ENCODE data around the gene CFAP77. TPM values are rescaled to one million over a fixed set of nuclear protein-coding genes. Genes with fewer than 3 reads are reported as not detected.

CFAP77 gene
- total and polyA plus RNA-seq, 4 donors = 0.38 TPM; not detected in 3

GRCh38 chr9:132401824-132402223, 8.2 kb upstream of the CFAP77 start:
- 90 to 92% methylated on average over 4 of the region's 4 CpGs for WGBS, 2 donors
- ATAC-seq (ENCODE audit: low FRiP score) = no peak
- Histone ChIP-seq H3K9me3 (ENCODE audit: control insufficient read depth, low read length) (no peaks in the 10 kb centered on the region), H3K36me3 (ENCODE audit: control insufficient read depth in 1 of 2, insufficient read depth in 2 of 2, low read length in 1 of 2) (peaks cover 0 to 5% of the 10 kb centered on the region in 2 donors), H3K27ac (ENCODE audit: low read depth in 1 of 2, low read length in 2 of 2) (no peak overlapping the region), H3K27me3 (ENCODE audit: control insufficient read depth in 1 of 2, insufficient read depth in 2 of 2, low read length in 1 of 2) (no peaks in the 10 kb centered on the region), H3K4me1 (ENCODE audit: control insufficient read depth in 1 of 2, insufficient read depth in 2 of 2, low read length in 2 of 2) (no peaks in the 10 kb centered on the region), H3K4me3 (ENCODE audit: low read length in 2 of 2) (no peak overlapping the region)
- DNase-seq = no peak
- intact Hi-C loops (cut with DNase I) = no loop called here

GRCh38 chr9:132404228-132404881, 5.7 kb upstream of the CFAP77 start:
- WGBS, 2 donors = 78 to 79% methylated on average over 9 of the region's 9 CpGs
- Histone ChIP-seq H3K9me3 (ENCODE audit: control insufficient read depth, low read length) (no peaks in the 10 kb centered on the region), H3K4me1 (ENCODE audit: control insufficient read depth in 1 of 2, insufficient read depth in 2 of 2, low read length in 2 of 2) (no peaks in the 10 kb centered on the region), H3K4me3 (ENCODE audit: low read length in 2 of 2) (no peak overlapping the region), H3K27ac (ENCODE audit: low read depth in 1 of 2, low read length in 2 of 2) (no peak overlapping the region), H3K36me3 (ENCODE audit: control insufficient read depth in 1 of 2, insufficient read depth in 2 of 2, low read length in 1 of 2) (no peaks in the 10 kb centered on the region), H3K27me3 (ENCODE audit: control insufficient read depth in 1 of 2, insufficient read depth in 2 of 2, low read length in 1 of 2) (no peaks in the 10 kb centered on the region)
- intact Hi-C loops (cut with DNase I) = no loop called here
- ATAC-seq (ENCODE audit: low FRiP score) (no peak), DNase-seq (no peak)

DNA sequence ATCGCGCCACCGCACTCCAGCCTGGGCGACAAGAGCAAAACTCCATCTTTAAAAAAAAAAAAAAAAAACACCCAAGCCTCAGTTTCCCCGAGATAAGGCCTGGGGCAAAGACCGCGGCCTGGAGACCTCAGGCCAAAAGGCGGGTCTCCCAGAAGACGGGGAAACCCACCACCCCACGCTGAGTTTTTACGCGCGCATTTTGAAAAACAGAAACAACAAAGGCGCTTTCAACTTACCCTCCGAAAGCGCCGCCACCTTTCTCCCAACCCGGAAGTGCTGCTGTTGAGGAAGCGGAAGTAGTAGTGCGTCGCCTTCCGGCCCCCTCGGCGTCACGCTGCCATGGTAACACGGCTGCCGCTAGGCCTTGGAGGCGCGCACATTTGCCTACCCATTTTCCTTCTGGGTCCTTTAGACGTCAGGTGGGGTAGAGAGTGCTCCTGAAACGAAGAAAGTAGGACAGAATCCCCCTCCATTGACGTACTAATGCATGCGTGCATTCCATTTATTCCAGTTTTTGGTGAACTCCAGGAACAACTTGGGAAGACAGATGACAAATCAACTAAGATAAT, 3.4 kb upstream of the CFAP77 start, which contains the start of gene TTF1:
TSS of gene TTF1 (minus strand) at position 287 of the 569 bp plus-strand sequence. CDS start 4,019 bp downstream, outside the sequence.
- DNase-seq = peak; percentile 95 to 96
- Histone ChIP-seq H3K4me1 (ENCODE audit: control insufficient read depth in 1 of 2, insufficient read depth in 2 of 2, low read length in 2 of 2) (no peaks in the 10 kb centered on the region), H3K27ac (ENCODE audit: low read depth in 1 of 2, low read length in 2 of 2) (no peak within 1 kb of the TSS), H3K9me3 (ENCODE audit: control insufficient read depth, low read length) (no peaks in the 10 kb centered on the region), H3K27me3 (ENCODE audit: control insufficient read depth in 1 of 2, insufficient read depth in 2 of 2, low read length in 1 of 2) (no peaks in the 10 kb centered on the region), H3K4me3 (ENCODE audit: low read length in 2 of 2) (peak within 1 kb of the TSS; percentile 69 to 85), H3K36me3 (ENCODE audit: control insufficient read depth in 1 of 2, insufficient read depth in 2 of 2, low read length in 1 of 2) (no peaks in the 10 kb centered on the region)
- WGBS, 2 donors = 0 to 1% methylated on average over 30 to 33 of the region's 33 CpGs
- peak; percentile 93 for ATAC-seq (ENCODE audit: low FRiP score)
- intact Hi-C loops (cut with DNase I) = no loop called here

- Histone ChIP-seq H3K27ac (ENCODE audit: low read depth in 1 of 2, low read length in 2 of 2) (no peak overlapping the region), H3K36me3 (ENCODE audit: control insufficient read depth in 1 of 2, insufficient read depth in 2 of 2, low read length in 1 of 2) (no peaks in the 10 kb centered on the region), H3K27me3 (ENCODE audit: control insufficient read depth in 1 of 2, insufficient read depth in 2 of 2, low read length in 1 of 2) (no peaks in the 10 kb centered on the region), H3K9me3 (ENCODE audit: control insufficient read depth, low read length) (no peaks in the 10 kb centered on the region), H3K4me1 (ENCODE audit: control insufficient read depth in 1 of 2, insufficient read depth in 2 of 2, low read length in 2 of 2) (no peaks in the 10 kb centered on the region), H3K4me3 (ENCODE audit: low read length in 2 of 2) (peak overlapping the region in 1 of 2 donors; percentile 85)
- ATAC-seq (ENCODE audit: low FRiP score) = no peak
- no peak for DNase-seq
- 80 to 85% methylated on average over 2 of the region's 2 CpGs for WGBS, 2 donors
- intact Hi-C loops (cut with DNase I) = no loop called here
Observed at GRCh38 chr9:132407196-132407595, 2.8 kb upstream of the CFAP77 start.

GRCh38 chr9:132408521-132408920, 1.5 kb upstream of the CFAP77 start:
- Histone ChIP-seq H3K36me3 (ENCODE audit: control insufficient read depth in 1 of 2, insufficient read depth in 2 of 2, low read length in 1 of 2) (no peaks in the 10 kb centered on the region), H3K27ac (ENCODE audit: low read depth in 1 of 2, low read length in 2 of 2) (no peak overlapping the region), H3K4me3 (ENCODE audit: low read length in 2 of 2) (no peak overlapping the region), H3K27me3 (ENCODE audit: control insufficient read depth in 1 of 2, insufficient read depth in 2 of 2, low read length in 1 of 2) (no peaks in the 10 kb centered on the region), H3K4me1 (ENCODE audit: control insufficient read depth in 1 of 2, insufficient read depth in 2 of 2, low read length in 2 of 2) (no peaks in the 10 kb centered on the region), H3K9me3 (ENCODE audit: control insufficient read depth, low read length) (no peaks in the 10 kb centered on the region)
- intact Hi-C loops (cut with DNase I) = no loop called here
- no peak for DNase-seq
- WGBS, 2 donors = 74 to 76% methylated on average over 8 of the region's 8 CpGs
- ATAC-seq (ENCODE audit: low FRiP score) = no peak

DNA sequence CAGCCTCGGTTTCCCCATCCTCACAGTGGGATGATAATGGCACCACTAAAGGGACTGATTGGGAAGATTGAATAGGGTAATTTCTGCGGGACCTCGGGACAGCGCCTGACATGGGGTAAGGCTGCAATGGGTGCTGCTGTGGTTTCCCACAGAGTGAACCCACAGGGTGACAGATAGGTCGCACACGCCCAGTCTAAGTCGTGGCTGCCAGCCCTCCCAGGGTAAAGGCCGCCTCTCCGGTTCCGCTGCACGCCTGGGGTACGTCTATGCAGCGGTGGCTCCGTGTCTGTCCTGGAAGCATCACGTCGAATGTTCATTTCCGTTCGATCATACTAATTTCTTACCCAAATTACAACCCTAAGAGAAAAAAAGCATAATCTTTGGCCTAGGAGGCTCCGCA, 631 bp downstream of the CFAP77 start:
- Histone ChIP-seq H3K9me3 (ENCODE audit: control insufficient read depth, low read length) (no peaks in the 10 kb centered on the region), H3K36me3 (ENCODE audit: control insufficient read depth in 1 of 2, insufficient read depth in 2 of 2, low read length in 1 of 2) (no peaks in the 10 kb centered on the region), H3K4me1 (ENCODE audit: control insufficient read depth in 1 of 2, insufficient read depth in 2 of 2, low read length in 2 of 2) (no peaks in the 10 kb centered on the region), H3K27ac (ENCODE audit: low read depth in 1 of 2, low read length in 2 of 2) (no peak overlapping the region), H3K27me3 (ENCODE audit: control insufficient read depth in 1 of 2, insufficient read depth in 2 of 2, low read length in 1 of 2) (no peaks in the 10 kb centered on the region), H3K4me3 (ENCODE audit: low read length in 2 of 2) (peak overlapping the region in 1 of 2 donors; percentile 29)
- no peak for ATAC-seq (ENCODE audit: low FRiP score)
- 12 to 14% methylated on average over 19 of the region's 19 CpGs for WGBS, 2 donors
- no peak for DNase-seq
- intact Hi-C loops (cut with DNase I) = loop anchor here in 1 of 2 donors (5.0 kb wide), 1 partner anchor 387 kb away; no protein-coding TSS in a partner anchor

- Histone ChIP-seq H3K27ac (ENCODE audit: low read depth in 1 of 2, low read length in 2 of 2) (no peak overlapping the region), H3K9me3 (ENCODE audit: control insufficient read depth, low read length) (no peaks in the 10 kb centered on the region), H3K27me3 (ENCODE audit: control insufficient read depth in 1 of 2, insufficient read depth in 2 of 2, low read length in 1 of 2) (no peaks in the 10 kb centered on the region), H3K4me3 (ENCODE audit: low read length in 2 of 2) (no peak overlapping the region), H3K36me3 (ENCODE audit: control insufficient read depth in 1 of 2, insufficient read depth in 2 of 2, low read length in 1 of 2) (no peaks in the 10 kb centered on the region), H3K4me1 (ENCODE audit: control insufficient read depth in 1 of 2, insufficient read depth in 2 of 2, low read length in 2 of 2) (no peaks in the 10 kb centered on the region)
- WGBS, 2 donors = 2% methylated on average over 20 of the region's 20 CpGs
- intact Hi-C loops (cut with DNase I) = loop anchor here in 1 of 2 donors (5.0 kb wide), 1 partner anchor 386 kb away; no protein-coding TSS in a partner anchor
- DNase-seq (peak in 1 of 2 donors; percentile 78), ATAC-seq (ENCODE audit: low FRiP score) (no peak)
Observed at GRCh38 chr9:132411091-132411508, 1.1 kb downstream of the CFAP77 start.

DNA sequence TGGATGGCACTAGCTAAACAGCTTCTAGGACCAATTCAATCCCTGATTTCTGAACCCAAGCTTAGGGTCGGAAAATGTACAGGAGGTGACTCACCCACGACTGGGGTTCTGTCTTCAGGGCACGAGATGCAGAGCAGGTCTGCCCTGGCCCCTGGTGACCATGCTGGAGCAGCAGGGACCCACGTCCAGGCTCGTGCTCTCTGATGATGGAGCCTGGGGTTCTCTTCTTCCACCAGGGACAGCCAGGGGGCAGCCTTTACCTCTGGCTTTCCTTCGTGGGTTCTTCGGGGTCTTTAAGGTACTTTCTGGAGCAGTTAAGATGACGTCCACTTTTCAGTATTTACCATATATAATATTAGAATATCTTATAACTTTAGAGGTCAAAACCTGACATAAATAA, 2.1 kb downstream of the CFAP77 start:
- intact Hi-C loops (cut with DNase I) = loop anchor here in 1 of 2 donors (5.0 kb wide), 1 partner anchor 385 kb away; no protein-coding TSS in a partner anchor
- no peaks in the 10 kb centered on the region for H3K27me3 ChIP-seq (ENCODE audit: control insufficient read depth in 1 of 2, insufficient read depth in 2 of 2, low read length in 1 of 2)
- 8 to 9% methylated on average over 8 of the region's 8 CpGs for WGBS, 2 donors
- no peaks in the 10 kb centered on the region for H3K36me3 ChIP-seq (ENCODE audit: control insufficient read depth in 1 of 2, insufficient read depth in 2 of 2, low read length in 1 of 2)
- no peak overlapping the region for H3K4me3 ChIP-seq (ENCODE audit: low read length in 2 of 2)
- H3K4me1 ChIP-seq (ENCODE audit: control insufficient read depth in 1 of 2, insufficient read depth in 2 of 2, low read length in 2 of 2) = no peaks in the 10 kb centered on the region
- no peak for DNase-seq
- no peak for ATAC-seq (ENCODE audit: low FRiP score)
- H3K27ac ChIP-seq (ENCODE audit: low read depth in 1 of 2, low read length in 2 of 2) = no peak overlapping the region
- no peaks in the 10 kb centered on the region for H3K9me3 ChIP-seq (ENCODE audit: control insufficient read depth, low read length)

- DNase-seq = no peak
- Histone ChIP-seq H3K4me3 (ENCODE audit: low read length in 2 of 2) (no peak overlapping the region), H3K27ac (ENCODE audit: low read depth in 1 of 2, low read length in 2 of 2) (no peak overlapping the region), H3K36me3 (ENCODE audit: control insufficient read depth in 1 of 2, insufficient read depth in 2 of 2, low read length in 1 of 2) (no peaks in the 10 kb centered on the region), H3K9me3 (ENCODE audit: control insufficient read depth, low read length) (no peaks in the 10 kb centered on the region), H3K4me1 (ENCODE audit: control insufficient read depth in 1 of 2, insufficient read depth in 2 of 2, low read length in 2 of 2) (no peaks in the 10 kb centered on the region), H3K27me3 (ENCODE audit: control insufficient read depth in 1 of 2, insufficient read depth in 2 of 2, low read length in 1 of 2) (no peaks in the 10 kb centered on the region)
- no peak for ATAC-seq (ENCODE audit: low FRiP score)
- intact Hi-C loops (cut with DNase I) = loop anchor here in 1 of 2 donors (5.0 kb wide), 1 partner anchor 383 kb away; no protein-coding TSS in a partner anchor
- WGBS, 2 donors = 52 to 54% methylated on average over 5 of the region's 5 CpGs
Observed at GRCh38 chr9:132413926-132414325, 3.9 kb downstream of the CFAP77 start.
